Measurements from ENCODE around the gene MINDY4. TPM values are rescaled to one million over a fixed set of nuclear protein-coding genes. Genes with fewer than 3 reads are reported as not detected.

MINDY4 gene
- total and polyA plus RNA-seq, 9 donors: 6.9 to 30.3 (median 18.2) TPM

- Histone ChIP-seq H3K9me3 (no peaks in the 10 kb centered on the region), H3K27ac (no peak overlapping the region), H3K36me3 (no peaks in the 10 kb centered on the region), H3K27me3 (no peaks in the 10 kb centered on the region), H3K4me1 (ENCODE audit: insufficient read depth) (no peaks in the 10 kb centered on the region), H3K4me3 (no peak overlapping the region)
- TF ChIP-seq EP300 (IDR thresholded peaks at IDR 0.05): no peak
- no peak for TF ChIP-seq POLR2A (IDR thresholded peaks at IDR 0.05)
- TF ChIP-seq, protein P1, sequence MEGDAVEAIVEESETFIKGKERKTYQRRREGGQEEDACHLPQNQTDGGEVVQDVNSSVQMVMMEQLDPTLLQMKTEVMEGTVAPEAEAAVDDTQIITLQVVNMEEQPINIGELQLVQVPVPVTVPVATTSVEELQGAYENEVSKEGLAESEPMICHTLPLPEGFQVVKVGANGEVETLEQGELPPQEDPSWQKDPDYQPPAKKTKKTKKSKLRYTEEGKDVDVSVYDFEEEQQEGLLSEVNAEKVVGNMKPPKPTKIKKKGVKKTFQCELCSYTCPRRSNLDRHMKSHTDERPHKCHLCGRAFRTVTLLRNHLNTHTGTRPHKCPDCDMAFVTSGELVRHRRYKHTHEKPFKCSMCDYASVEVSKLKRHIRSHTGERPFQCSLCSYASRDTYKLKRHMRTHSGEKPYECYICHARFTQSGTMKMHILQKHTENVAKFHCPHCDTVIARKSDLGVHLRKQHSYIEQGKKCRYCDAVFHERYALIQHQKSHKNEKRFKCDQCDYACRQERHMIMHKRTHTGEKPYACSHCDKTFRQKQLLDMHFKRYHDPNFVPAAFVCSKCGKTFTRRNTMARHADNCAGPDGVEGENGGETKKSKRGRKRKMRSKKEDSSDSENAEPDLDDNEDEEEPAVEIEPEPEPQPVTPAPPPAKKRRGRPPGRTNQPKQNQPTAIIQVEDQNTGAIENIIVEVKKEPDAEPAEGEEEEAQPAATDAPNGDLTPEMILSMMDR (IDR thresholded peaks at IDR 0.05): no peak
- 74 to 98% (median 94%) methylated on average over 5 of the region's 5 CpGs for WGBS, 3 donors
- no peak for DNase-seq
- intact Hi-C loops (cut with DNase I): no loop called here
These were observed 106.8 kb downstream of the MINDY4 start for GRCh38 chr7:30877993-30878392.

- no peaks in the 10 kb centered on the region for H3K27me3 ChIP-seq
- H3K27ac ChIP-seq: no peak overlapping the region
- WGBS, 3 donors: 54 to 75% (median 61%) methylated on average over 14 of the region's 14 CpGs
- no peaks in the 10 kb centered on the region for H3K36me3 ChIP-seq
- intact Hi-C loops (cut with DNase I): no loop called here
- no peak for TF ChIP-seq EP300 (IDR thresholded peaks at IDR 0.05)
- no peaks in the 10 kb centered on the region for H3K4me1 ChIP-seq (ENCODE audit: insufficient read depth)
- DNase-seq: no peak
- no peak overlapping the region for H3K4me3 ChIP-seq
- no peaks in the 10 kb centered on the region for H3K9me3 ChIP-seq
These were observed 108.2 kb downstream of the MINDY4 start for GRCh38 chr7:30879139-30880124.

GRCh38 chr7:30880125-30880720, 109.0 kb downstream of the MINDY4 start:
- intact Hi-C loops (cut with DNase I): no loop called here
- Histone ChIP-seq H3K27ac (no peak overlapping the region), H3K9me3 (no peaks in the 10 kb centered on the region), H3K36me3 (no peaks in the 10 kb centered on the region), H3K4me3 (no peak overlapping the region), H3K4me1 (ENCODE audit: insufficient read depth) (no peaks in the 10 kb centered on the region), H3K27me3 (no peaks in the 10 kb centered on the region)
- TF ChIP-seq, protein P1 (IDR thresholded peaks at IDR 0.05): no peak
- TF ChIP-seq EP300 (IDR thresholded peaks at IDR 0.05) (no peak), POLR2A (IDR thresholded peaks at IDR 0.05) (no peak)
- no peak for DNase-seq
- 57 to 63% (median 58%) methylated on average over 12 of the region's 12 CpGs for WGBS, 3 donors

DNA sequence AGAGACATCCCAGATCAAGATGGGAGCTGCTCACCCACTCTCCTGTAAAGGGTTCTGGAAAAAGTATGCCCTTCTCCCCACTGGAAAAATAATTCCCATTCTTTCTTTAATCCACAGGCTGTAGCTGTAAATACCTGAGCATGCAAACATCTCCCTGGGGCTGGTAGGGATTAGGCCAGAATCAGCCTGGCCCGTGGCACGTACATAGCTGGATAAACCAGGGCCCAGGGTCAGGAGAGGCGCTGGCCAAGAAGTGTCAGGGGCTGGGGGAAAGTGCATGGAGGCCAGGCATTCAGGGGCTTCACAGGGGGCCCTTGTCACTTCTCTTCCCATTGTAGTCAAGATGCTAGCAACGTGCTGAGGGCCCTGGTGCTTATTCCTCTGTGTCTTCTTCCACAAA, 109.7 kb downstream of the MINDY4 start:
- WGBS, 3 donors: 91 to 98% (median 94%) methylated on average over 4 of the region's 4 CpGs
- H3K4me3 ChIP-seq: no peak overlapping the region
- H3K27me3 ChIP-seq: no peaks in the 10 kb centered on the region
- TF ChIP-seq EP300 (IDR thresholded peaks at IDR 0.05) (no peak), POLR2A (IDR thresholded peaks at IDR 0.05) (no peak)
- TF ChIP-seq, protein P1 (IDR thresholded peaks at IDR 0.05): no peak
- H3K27ac ChIP-seq: no peak overlapping the region
- H3K9me3 ChIP-seq: no peaks in the 10 kb centered on the region
- intact Hi-C loops (cut with DNase I): no loop called here
- H3K4me1 ChIP-seq (ENCODE audit: insufficient read depth): no peaks in the 10 kb centered on the region
- DNase-seq: no peak
- H3K36me3 ChIP-seq: no peaks in the 10 kb centered on the region

- Histone ChIP-seq H3K27me3 (no peaks in the 10 kb centered on the region), H3K27ac (no peak overlapping the region), H3K4me3 (no peak overlapping the region), H3K9me3 (no peaks in the 10 kb centered on the region), H3K4me1 (ENCODE audit: insufficient read depth) (no peaks in the 10 kb centered on the region), H3K36me3 (no peaks in the 10 kb centered on the region)
- intact Hi-C loops (cut with DNase I): no loop called here
- DNase-seq: no peak
- TF ChIP-seq EP300 (IDR thresholded peaks at IDR 0.05) (no peak), POLR2A (IDR thresholded peaks at IDR 0.05) (no peak)
- WGBS, 3 donors: 89 to 90% (median 89%) methylated on average over 7 of the region's 7 CpGs
These were observed 110.2 kb downstream of the MINDY4 start for GRCh38 chr7:30881448-30881847.
